GM21825 (cell line): ENCODE results near the gene IQGAP2.

Experiments used
- ATAC-seq: cut with Tn5 transposase; IDR thresholded peaks from one replicate; pipeline ENCODE4 v1.9.1; 2021; ENCODE audit warnings: mild to moderate bottlenecking, moderate library complexity; ENCODE audit not compliant: unreplicated experiment

IQGAP2 gene

DNA sequence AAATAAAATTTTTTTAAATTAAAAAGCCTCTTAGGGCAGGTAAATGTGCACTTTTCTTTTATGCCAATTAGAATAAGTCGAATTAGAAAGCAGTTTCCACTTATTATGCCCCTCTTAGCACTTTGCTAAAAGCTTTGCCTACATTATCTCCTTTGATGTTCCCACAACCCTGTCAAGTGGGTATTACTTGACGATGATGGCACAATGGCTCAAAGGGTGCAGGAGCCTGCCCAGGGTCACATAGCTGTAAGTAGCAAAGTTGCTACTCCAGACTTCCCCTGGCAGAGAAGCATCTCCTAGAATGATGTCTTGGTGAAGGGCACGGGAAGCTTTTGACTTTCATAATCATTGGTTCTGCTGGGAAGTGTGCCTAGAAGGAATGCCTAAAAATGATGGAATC is 18.4 kb upstream of the IQGAP2 start:
- ATAC-seq = no peak

DNA sequence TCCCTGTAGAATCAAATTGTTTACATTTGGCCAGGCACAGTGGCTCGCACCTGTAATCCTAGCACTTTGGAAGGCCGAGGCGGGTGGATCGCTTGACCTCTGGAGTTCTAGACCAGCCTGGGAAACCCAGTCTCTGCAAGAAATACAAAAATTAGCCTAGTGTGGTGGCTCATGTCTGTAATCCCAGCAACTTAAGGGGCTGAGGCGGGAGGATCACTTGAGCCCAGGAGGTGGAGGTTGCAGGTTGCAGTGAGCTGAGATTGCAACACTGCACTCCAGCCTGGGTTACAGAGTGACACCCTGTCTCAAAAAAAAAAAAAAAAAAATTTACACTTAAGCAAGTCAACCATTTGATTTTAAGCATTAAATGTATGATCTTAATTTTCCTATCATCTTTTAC is 17.5 kb upstream of the IQGAP2 start:
- no peak for ATAC-seq

DNA sequence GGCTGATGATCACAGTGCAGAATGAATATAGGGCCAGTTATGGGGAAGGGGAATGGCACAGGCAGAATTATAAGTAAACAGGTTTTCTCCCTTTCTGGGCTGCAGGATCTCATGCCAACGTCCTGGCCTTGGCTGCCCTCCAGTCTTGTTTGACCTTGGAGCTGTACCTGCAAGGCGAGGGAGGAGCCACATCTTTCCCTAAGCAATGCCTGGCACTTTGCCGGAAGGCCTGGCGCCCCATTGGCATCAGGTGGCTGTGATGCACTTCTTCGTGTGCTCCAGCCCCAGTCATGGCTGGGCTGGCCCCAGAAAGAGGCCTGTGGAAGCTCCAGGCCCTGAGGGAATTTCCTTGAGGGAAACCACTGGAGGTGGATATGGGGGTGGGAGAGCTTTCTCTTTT is 16.7 kb upstream of the IQGAP2 start:
- ATAC-seq = no peak

DNA sequence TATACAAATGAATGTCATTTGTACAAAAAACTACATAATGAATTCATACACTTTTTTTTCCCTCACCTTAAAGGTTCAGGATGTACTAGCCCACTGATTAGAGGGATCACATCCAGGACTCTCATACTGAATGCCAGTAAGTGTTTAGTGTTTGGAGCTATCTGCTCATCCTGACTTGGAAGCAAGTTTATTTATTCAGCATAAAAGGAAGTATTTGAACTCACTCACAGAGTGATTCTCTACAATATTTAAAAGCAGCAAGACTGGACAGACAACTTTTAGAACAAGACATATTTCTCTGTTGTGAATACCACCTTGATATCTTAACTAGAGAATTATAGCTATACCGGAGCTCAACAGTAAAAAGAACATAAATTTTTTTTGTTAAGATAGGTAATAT is 14.8 kb upstream of the IQGAP2 start:
- no peak for ATAC-seq

DNA sequence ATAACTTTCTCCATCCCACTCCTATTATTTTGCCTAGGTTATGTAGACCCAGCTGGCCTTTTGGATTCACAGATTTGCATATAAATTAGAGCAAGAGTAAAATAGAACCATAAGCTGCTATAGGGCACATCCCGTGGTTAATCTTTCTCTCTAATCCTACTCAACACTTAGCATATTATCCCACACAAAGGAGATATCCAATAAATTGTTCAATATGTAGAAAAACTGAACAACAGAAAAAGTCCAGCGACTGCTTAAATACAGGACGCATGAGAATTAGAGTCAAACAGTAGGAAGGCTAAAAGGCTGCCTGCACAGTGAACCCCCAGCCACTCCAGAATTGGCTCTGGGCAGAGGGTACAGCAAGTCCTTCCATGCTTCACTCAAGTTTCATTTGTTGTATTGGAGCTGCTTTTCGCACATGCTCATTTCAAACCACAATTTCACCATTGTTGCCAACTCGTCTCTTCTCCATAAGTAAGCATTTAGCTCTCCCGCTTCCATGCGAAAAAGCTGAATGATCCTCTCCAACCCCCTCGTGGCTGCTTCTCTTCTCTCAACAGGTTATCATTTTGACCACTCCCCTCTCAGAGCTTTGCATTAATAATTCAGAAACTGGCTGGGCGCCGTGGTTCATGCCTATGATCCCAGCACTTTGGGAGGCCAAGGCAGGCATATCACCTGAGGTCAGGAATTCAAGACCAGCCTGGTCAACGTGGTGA is 14.1 kb upstream of the IQGAP2 start:
- ATAC-seq = no peak

DNA sequence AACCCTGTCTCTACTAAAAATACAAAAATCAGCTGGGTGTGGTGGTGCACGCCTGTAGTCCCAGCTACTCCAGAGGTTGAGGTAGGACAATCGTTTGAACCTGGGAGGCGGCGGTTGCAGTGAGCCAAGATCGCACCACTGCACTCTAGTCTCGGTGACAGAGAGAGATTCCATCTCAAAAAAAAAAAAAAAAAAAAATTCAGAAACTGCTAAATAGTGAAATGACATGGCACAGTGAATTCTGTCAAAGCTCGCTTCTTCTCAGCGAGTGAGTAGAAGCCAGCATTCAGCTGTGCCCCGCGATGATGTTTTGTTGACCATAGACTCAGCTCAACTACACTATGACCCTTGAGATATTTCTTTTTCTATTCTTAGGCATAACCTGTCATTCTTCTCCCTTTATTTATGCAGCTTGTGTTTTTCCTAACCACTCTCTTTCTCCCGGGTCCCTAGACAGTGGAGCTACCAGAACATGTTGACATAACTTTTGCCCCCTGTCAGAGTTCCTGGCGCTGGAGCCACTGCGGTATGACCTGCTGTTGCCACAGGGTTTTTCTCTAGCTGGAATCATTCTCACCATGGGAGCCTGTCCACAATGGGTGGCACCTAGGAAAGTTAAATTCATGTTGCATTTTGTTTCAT is 13.5 kb upstream of the IQGAP2 start:
- ATAC-seq = no peak

DNA sequence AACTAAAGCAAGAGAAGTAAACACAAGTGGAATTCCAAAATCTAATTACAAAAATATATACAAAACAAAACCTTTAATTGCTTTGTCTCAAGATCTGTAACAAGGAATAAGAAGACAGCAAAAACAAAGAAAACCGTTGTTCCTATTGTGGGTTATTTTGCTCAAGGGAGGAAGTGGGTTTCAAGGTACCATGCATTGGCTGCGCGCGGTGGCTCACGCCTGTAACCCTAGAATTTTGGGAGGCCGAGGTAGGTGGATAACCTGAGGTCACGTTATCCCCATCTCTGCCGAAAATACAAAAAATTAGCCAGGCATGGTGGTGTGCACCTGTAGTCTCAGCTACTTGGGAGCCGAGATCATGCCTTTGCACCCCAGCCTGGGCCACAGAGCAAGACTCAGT is 12.1 kb upstream of the IQGAP2 start:
- no peak for ATAC-seq

DNA sequence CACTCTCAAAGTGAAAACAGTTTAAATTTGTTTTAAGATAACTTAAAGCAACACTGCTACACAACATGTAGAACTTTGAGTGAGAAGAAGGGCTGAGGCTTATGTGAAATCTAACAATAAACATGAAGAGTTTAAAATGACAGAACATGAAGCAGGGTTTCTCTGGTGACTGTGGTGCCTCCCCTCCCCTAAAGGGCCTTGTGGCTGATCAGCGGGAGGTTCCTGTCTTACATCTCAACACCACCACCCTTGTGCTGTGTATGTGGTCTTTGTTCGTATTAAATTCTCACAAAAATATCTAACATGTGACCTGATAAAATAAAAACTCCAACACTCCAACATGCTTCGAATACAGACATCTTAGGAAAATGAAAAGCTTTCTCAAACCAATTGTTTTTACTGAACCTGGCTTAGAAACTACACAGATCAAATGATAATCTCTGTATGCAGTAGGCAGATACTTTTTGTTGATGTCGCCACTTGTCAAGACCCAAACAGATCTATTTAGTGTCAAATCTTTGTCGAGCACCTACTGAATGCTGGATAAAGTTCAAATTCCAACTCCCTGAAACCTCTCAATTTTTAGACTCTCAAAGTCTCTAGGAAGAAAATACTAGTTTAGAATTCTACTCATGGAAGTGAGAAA is 9.9 kb upstream of the IQGAP2 start:
- ATAC-seq = no peak

DNA sequence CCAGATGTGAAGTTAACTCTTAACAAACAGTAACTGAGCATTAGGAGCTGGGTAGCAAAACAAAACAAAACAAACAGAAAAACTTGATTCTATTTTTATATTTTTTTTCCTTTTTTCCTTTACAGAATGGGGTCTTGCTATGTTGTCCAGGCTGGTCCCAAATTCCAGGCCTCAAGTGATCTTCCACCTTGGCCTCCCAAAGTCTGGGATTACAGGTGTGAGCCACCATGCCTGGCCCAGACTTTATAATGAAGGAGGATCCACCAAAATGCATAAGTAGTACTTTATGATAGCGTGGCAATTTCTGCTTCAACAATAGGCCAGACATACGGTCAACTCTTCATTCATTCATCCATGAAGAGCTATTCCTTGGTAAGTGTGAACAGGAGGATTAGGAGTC is 5.9 kb upstream of the IQGAP2 start:
- no peak for ATAC-seq

DNA sequence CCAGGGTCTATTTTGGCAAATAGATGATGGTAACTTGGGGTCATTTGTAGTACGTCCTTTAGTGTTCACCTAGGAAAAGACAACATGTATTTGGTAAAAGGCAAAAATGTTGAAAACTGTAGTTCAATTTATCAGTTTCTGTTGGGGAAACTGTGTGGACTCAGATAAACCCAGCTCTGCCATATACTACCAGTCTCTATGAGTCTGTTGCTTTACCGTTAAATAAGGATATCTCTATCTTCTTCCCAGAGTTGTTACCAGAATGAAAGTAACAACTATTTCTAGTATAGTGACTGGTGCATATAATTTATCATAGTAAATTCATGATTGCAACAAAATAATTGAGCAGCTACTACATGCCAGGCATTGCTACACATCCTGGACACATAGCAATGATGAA is 3.8 kb upstream of the IQGAP2 start:
- no peak for ATAC-seq

DNA sequence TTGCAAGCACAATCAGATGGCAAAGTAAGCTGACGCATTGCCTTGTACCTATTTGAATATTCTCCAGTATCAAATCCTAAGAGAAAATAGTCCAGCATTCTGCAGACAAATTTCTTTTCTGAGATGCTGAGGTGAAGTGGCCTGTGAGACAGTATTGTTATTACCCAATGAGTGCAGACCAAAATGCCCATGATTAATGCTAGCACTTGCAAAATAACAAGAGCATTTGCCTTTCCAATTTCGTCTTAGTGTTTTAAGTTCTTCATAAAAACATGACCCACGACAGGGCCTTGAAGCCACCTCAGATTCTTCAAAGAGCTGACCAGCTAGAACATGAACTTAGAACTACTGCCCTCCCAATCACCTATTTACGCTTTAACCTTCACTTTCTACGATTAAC is 2.6 kb upstream of the IQGAP2 start:
- ATAC-seq = no peak

DNA sequence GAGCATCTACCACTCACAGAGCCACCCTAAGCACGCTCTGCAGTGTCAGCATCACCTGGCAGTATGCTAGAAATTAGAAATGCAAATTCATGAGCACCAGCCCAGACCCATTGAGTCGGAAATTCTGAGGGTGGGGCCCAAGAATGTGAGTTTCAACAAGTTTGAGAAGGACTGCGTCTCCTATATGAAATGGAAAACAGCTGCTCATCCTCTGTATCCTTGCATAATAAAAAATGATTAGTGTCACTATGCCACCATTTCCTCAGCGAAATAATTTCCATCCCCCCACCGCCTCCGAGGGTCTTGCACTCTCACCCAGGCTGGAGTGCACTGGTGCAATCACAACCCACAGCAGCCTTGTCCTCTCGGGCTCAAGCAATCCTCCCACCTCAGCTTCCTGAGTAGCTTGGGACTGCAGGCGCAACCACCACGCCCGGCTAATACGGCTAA is 1.3 kb upstream of the IQGAP2 start:
- ATAC-seq = peak; percentile 26

DNA sequence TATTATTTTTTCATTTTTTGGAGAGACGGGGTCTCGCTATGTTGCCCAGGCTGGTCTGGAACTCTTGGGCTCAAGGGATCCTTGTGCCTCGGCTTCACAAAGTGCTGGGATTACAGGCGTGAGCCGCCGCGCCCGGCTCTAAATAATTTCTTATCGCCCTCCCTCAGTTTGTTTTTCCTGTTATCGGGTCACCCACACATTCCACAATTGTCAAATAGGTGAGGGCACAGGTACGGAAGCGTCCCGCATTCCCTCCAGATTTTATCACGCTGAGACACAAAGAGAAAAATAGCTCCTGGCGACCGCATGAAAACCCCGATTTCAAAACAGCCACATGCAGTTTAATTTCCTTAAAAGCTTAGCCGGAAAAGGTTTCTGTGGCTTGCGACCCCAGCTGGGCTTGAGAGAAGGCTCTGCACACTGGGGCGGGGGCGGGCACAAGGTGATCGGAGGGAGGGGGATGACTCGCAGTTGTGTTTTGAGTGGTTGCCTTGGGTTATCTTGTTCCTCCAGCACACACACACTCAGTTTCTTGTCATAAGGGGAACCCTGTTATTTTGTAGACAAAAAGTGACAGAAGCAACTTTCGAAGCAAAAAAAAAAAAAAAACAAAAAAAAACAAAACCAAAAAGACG is 717 bp upstream of the IQGAP2 start:
- peak; percentile 26 for ATAC-seq

DNA sequence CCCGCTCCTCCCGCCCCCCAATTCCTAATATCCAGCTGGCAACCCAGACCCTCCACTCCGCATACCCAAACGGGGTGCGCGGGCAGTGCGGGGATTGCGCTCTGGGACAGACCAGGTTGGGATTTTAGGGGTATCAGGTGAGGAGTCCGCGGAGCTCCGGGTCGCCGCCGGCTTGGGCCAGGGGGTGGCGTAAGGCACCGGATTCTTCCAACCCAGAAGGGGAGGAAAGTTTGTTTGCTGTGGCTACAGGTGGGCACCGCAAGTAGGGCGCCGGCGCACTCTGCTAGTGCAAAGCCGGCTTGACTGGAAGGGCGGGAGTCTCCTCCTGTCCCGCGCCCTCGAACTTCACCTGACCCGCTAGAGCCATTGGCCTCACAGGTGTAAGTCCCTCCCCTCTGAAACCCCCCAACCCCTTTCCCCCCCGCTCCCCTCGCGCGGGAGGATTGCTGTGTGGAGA is 709 bp downstream of the IQGAP2 start:
- ATAC-seq = peak; percentile 21

DNA sequence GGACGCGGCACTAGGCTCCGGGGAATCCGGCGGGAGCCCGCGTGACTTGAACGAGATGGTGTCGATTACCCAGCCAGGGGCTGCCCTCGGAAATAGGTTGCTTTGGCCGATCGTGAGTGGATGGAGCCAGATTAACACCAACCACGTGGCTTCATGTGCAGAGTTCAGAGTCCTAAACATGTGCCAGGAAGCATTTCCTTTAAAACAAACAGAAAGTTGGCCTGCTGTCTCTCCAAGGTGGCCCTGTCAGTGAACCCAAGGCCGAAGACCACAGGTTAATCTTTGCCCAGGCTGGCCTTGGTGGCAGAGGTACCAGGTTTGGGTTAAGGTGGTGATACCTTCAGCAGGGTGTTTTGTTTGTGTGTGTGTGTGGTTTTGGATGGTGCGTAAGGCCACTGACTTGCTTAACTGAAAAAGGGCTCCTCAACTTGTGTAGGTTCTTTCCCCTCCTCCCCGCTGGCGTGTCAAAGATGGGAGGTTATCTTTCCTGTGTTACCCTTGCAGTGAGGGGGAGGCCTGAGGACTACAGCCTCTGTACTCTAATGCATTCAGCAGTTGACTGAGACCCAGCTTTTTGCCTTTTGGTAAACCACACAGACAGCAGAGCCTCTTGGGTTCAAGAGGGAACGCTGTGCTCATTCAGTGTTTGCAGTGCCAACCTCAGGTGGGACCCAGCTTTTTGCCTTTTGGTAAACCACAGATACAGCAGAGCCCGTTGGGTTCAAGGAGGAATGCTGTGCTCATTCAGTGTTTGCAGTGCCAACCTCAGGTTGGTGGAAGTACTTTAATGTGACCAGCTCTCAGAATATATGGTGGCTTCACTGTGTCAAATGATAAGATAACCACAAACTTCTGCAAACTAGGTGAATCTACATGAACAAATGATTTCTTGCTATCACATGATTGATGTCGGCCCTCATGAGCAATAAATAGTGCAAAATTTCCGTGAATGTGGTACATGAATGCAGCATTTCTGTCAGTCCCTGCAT is 1.4 kb downstream of the IQGAP2 start:
- ATAC-seq = peak; percentile 21

DNA sequence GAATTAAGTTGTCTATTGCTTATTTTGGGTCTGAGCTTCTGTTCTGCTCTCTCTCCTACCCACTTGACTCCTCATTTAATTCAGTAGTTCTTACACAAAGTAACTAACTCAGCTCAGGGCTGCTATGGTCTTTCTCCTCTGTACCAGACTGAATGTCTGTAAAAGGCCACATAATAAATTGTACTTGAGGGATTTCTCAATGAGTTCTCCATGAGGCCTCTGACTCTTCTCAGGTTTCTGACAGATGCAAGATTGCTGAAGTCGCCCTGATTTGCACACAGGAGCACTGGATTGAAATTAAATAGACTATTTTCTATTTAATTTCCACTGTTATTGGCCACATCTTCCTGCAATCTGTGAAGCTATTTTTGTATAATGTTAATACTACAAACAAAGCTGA is 2.9 kb downstream of the IQGAP2 start:
- no peak for ATAC-seq

DNA sequence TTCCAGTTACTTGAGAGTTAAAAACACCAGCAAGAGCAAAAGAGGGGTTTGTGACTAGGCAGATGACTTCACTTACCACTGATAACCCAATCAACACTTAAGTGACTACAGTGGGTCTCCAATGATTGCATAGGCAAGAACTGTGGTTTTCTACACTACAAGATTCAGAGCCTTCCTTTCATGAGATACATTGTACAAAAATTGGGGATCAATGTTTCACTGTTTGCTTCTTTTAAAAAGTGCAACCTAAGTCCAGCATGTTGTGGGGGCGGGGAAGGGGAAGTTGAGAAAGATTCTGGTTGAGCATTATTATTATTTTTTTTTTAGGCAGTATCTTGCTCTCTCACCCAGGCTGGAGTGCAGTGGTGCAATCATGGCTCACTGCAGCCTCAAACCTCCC is 3.6 kb downstream of the IQGAP2 start:
- no peak for ATAC-seq

DNA sequence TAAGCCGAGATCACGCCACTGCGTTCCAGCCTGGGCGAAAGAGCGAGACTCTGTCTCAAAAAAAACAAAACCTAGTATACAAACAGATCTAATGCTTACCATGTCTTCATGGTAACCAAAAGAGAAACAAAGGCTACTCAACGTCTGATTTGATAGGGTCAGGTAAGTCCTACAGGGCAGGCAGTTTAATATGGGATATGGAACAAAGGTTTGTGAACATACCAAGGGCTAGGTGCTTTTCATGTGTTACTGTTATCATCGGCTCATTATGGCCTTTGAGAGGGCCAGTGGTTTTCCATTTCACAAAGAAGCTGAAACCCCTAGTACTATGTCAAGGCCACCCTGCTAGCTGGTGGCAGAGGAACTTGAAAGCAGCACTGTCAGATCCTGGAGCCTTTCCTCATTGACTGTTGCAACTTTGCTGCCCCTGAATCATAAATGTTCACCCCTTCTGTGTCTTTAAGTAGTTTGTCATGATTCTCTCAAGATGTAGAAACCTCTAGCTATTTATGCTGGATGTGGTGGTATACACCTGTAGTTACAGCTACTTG is 5.1 kb downstream of the IQGAP2 start:
- no peak for ATAC-seq

DNA sequence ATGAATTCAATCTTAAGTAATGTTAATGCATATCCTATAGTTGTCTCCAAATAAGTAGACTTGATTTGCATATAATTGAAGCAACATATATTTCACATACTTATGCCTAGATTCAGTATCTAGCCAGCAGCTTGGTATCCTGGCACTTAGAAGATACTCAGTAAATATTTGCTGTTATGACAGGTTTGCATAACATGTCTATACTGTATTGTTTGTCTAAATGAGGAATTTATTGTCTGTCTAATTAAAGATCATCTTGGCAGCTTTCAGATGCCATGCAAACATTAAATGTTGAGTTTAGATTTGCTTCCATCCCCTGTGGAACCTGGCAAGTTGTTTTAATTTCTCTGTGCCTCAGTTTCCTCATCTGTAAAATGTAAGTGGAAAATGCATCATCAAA is 9.4 kb downstream of the IQGAP2 start:
- ATAC-seq = no peak

DNA sequence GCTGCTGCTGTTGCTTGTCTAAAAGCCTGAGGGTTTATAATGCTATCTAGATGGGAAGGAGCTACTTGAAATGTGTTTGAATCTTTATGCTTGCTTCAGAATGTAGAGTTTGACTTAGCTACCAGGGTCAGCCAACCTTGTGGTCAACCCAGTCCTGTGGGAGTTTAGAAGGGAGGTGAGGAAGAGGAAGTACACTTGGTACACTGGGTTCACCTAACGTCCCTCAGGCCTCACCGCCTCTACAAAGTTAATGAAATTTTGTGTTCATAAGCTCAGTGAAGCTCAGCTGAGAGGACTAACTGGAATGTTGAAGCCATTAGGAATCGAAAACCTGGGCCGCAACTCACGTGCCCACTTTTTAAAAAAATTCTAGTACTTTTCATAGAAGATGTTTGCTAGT is 10.7 kb downstream of the IQGAP2 start:
- ATAC-seq = no peak
